Activated naive CD8-positive, alpha-beta T cell treated with anti-CD3 and anti-CD28 coated beads, Interleukin-2, amount 10 ng/mL, durations not matched to agents 7 days and 5 days (primary cell): Measurements from ENCODE around the gene CCDC127. TPM values are rescaled to one million over a fixed set of nuclear protein-coding genes. Genes with fewer than 3 reads are reported as not detected.

Experiments
- ATAC-seq: fragments of 150-1000 bp; cut with Tn5 transposase; one replicate; pipeline ENCODE4 v1.10.0; 2021; ENCODE audit warnings: low read depth, moderate library complexity
- POLR2A ChIA-PET: fragments of 350-600 bp; sonication (Branson Sonifier 250); formaldehyde crosslinking; loops from one replicate; lab custom pipeline; 2021; ENCODE audit warnings: antibody characterized with exemption; lab: Charles Lee
- DNase-seq: peaks from one replicate; pipeline ENCODE4 v3.0.0; 2021
- H3K27ac Mint-ChIP-seq: one replicate; pipeline ENCODE4 v1.8.0; 2022; ENCODE audit warnings: mild to moderate bottlenecking, mixed read lengths
- H3K27me3 Mint-ChIP-seq: one replicate; pipeline ENCODE4 v1.8.0; 2022; ENCODE audit warnings: mild to moderate bottlenecking, moderate library complexity, mixed read lengths
- H3K36me3 Mint-ChIP-seq: one replicate; pipeline ENCODE4 v1.8.0; 2021; ENCODE audit warnings: mild to moderate bottlenecking, mixed read lengths
- H3K4me1 Mint-ChIP-seq: one replicate; pipeline ENCODE4 v1.8.0; 2021; ENCODE audit warnings: mixed read lengths
- H3K4me3 Mint-ChIP-seq: one replicate; pipeline ENCODE4 v1.8.0; 2022; ENCODE audit warnings: mild to moderate bottlenecking, moderate library complexity, mixed read lengths
- H3K9me3 Mint-ChIP-seq: one replicate; pipeline ENCODE4 v1.8.0; 2021; ENCODE audit warnings: mixed read lengths
- total RNA-seq, 2 experiments: library from RNA; stranded (reverse); gene quantifications; one replicate each; pipeline ENCODE4 v1.2.3, GENCODE V29; 2021

Gene CCDC127
- total RNA-seq, 2 experiments from 2014 or later, result 6.2 to 7.8 TPM

DNA sequence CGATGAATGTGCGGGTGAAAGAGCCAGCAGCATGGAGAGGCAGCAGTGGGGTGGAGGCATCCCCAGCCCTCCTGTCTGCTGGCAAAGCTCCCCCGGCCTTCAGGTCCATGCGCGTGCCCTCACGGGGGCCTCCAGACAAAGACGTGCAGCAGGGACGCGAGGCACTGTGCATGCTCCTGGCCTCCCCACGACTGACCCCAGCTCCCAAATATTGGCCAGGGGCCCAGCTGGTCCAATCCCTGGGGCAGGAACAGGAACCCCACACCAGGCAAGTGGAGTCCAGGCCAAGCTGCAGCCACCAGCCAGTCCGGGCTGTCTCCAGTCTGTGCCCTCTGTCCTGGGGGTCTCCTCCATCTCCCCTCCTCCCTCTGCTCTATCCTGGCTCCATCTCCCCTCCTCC is 60.2 kb downstream of the CCDC127 start:
- POLR2A ChIA-PET, result no interaction called here
- ATAC-seq (no peak), DNase-seq (no peak)

DNA sequence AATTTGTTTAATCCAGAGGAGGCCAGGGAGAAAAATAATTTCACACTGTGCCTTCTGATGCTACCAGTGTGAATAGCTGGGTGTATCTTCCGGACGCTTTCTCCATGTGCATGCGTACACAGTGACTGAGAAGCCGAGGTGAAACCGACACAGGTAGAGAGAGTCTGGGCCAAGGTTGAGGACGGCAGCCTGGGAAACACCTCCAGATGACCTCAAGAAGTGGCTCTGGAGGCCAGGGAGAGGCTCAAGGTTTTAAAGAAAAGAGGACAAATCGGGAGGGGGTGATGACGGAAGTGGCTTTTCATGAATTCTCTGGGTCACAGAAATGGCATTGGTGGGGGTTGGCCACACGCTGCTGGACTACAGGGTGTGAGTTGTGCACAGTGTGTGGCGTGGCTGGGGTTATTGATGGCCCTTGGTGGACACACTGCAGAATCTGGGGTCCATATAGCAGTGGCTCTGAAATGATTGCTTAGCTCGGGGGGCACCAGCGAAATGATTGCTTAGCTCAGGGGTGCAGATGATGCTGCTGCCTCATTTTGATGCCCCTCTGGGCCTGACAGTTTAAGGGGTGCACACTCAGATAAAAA is 60.7 kb downstream of the CCDC127 start:
- ATAC-seq, result no peak
- no peak overlapping the region for H3K27ac Mint-ChIP-seq

More for the DNA sequence above, 60.2 kb downstream of the CCDC127 start:
- H3K4me3 Mint-ChIP-seq, result no peak overlapping the region
- no peaks in the 10 kb centered on the region for H3K9me3 Mint-ChIP-seq
- no peak overlapping the region for H3K27ac Mint-ChIP-seq
- H3K4me1 Mint-ChIP-seq, result no peaks in the 10 kb centered on the region
- peaks cover 10% of the 10 kb centered on the region for H3K27me3 Mint-ChIP-seq
- no peaks in the 10 kb centered on the region for H3K36me3 Mint-ChIP-seq

DNA sequence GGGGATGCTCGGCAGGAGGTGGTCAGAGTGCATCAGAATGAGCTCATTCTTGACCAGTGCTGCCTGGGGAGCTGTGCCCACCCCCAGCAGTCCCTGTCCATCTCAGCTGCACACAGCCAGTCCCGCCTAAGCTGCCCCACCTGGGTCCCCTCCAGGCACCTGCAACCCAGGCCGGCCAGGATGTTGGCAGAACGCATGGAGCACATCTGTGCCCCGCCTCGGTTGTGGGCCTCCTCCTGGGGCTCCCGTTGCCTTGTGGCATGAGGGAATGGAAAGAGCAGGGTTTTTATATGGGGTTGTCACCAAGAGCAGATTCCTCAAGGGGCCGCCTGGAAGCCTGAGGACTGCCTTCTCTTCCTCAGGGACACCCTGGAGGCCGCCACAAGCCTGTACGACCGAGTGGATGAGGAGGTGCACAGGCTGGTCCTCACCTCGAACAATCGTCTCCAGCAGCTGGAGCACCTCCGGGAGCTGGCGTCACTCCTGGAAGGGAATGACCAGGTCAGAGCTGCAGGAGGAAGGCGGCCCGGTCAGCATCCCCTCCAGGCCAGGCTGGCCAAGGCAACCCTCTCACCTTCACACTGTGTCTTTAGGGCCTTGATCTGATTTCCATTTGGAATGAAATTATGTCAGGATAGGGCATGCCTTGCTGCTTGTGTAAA is 61.4 kb downstream of the CCDC127 start:
- H3K9me3 Mint-ChIP-seq, result no peaks in the 10 kb centered on the region
- H3K36me3 Mint-ChIP-seq, result no peaks in the 10 kb centered on the region
- no peak overlapping the region for H3K4me3 Mint-ChIP-seq
- no peak for ATAC-seq
- POLR2A ChIA-PET, result no interaction called here
- peaks cover 12% of the 10 kb centered on the region for H3K27me3 Mint-ChIP-seq
- no peak overlapping the region for H3K27ac Mint-ChIP-seq
- H3K4me1 Mint-ChIP-seq, result no peaks in the 10 kb centered on the region
- no peak for DNase-seq

More for the DNA sequence above, 60.7 kb downstream of the CCDC127 start:
- H3K4me1 Mint-ChIP-seq, result no peaks in the 10 kb centered on the region
- POLR2A ChIA-PET, result no interaction called here
- DNase-seq, result no peak
- no peaks in the 10 kb centered on the region for H3K36me3 Mint-ChIP-seq
- H3K4me3 Mint-ChIP-seq, result no peak overlapping the region
- no peaks in the 10 kb centered on the region for H3K9me3 Mint-ChIP-seq
- H3K27me3 Mint-ChIP-seq, result peaks cover 10% of the 10 kb centered on the region

DNA sequence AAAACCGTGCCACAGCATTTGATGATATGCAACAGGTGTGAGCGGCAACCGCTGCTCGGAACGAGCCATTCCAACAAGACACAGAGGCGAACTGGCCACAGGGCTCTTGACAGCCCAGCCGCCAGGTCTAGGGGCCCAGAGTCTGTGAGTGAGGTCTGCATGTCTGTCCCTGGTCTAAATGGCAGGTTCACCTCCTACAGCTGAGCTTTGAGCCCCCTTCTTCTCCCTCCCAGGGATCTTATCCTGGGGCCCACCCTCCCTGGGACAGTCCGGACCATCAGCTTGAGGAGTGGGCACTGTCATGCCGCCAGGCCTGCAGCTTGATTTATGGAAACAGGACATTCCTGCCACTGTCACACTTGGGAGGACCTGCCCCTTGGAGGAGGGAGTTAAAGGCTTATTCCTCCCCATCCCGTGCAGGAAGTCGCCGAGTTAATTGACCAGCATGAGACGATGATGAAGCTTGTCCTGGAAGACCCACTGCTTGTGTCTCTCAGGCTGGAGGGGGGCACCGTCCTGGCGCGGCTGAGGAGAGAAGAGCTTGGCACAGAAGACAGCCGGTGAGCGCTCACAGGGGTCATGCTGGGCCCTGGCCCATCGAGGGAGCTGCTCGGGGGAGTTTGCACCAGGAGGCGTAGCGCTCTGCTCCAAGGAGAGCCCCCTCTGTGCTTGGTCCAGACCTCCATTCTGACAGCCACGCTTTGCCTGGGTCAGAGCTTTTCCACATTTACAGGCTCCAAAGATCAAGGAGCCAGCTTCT is 62.1 kb downstream of the CCDC127 start:
- Mint-ChIP-seq H3K4me1 (no peaks in the 10 kb centered on the region), H3K9me3 (no peaks in the 10 kb centered on the region), H3K27ac (no peak overlapping the region), H3K4me3 (no peak overlapping the region), H3K27me3 (peaks cover 11% of the 10 kb centered on the region), H3K36me3 (no peaks in the 10 kb centered on the region)
- POLR2A ChIA-PET, result no interaction called here
- ATAC-seq, result no peak
- DNase-seq, result no peak

DNA sequence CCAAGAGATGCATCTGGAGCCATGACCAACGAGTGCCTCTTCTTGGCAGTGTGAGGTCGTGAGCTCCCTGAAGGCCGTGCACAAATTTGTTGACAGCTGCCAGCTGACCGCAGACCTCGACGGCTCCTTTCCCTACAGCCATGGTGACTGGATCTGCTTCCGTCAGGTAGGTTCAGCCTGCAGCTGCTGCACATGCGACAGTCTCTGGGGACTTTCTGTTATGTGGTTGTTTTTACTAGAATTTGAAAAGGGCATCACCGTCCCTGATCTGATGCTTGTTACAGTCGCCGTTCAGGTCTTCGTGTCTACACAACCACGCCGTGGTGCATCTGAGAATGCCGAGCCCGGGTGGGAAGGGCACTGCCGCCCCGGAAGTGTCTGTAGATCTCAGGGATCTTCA is 63.1 kb downstream of the CCDC127 start:
- H3K4me3 Mint-ChIP-seq, result no peak overlapping the region
- no peaks in the 10 kb centered on the region for H3K36me3 Mint-ChIP-seq
- H3K27me3 Mint-ChIP-seq, result peaks cover 8% of the 10 kb centered on the region
- H3K27ac Mint-ChIP-seq, result no peak overlapping the region
- DNase-seq (no peak), ATAC-seq (no peak)
- H3K4me1 Mint-ChIP-seq, result no peaks in the 10 kb centered on the region
- no peaks in the 10 kb centered on the region for H3K9me3 Mint-ChIP-seq
- POLR2A ChIA-PET, result interaction anchor here (0.6 kb wide), 1 partner anchor 188 kb away, joined by 3 read pairs; no protein-coding TSS in a partner anchor

DNA sequence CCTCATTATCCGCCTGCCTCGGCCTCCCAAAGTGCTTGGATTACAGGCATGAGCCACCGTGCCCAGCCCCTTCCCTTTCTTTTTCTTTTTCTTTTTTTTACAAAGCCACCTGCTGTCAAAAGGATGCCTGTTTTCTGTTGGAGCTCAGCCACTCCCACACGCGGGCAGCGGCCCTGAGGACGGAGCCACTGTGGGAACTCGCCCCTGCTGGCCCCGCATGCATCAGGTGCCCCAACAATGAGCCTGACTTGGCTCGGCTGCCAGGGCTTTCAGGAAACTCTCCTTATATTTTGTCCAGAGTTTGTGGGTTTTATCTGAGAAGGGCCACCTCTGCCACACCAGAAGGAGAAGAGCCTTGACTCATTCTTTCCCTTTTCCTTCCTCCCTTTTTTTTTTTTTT is 63.7 kb downstream of the CCDC127 start:
- ATAC-seq, result no peak
- Mint-ChIP-seq H3K27me3 (peaks cover 8% of the 10 kb centered on the region), H3K27ac (no peak overlapping the region), H3K4me1 (no peaks in the 10 kb centered on the region), H3K4me3 (no peak overlapping the region), H3K36me3 (no peaks in the 10 kb centered on the region), H3K9me3 (no peaks in the 10 kb centered on the region)
- DNase-seq, result no peak
- POLR2A ChIA-PET, result interaction anchor here (0.6 kb wide), 1 partner anchor 189 kb away, joined by 3 read pairs; no protein-coding TSS in a partner anchor

DNA sequence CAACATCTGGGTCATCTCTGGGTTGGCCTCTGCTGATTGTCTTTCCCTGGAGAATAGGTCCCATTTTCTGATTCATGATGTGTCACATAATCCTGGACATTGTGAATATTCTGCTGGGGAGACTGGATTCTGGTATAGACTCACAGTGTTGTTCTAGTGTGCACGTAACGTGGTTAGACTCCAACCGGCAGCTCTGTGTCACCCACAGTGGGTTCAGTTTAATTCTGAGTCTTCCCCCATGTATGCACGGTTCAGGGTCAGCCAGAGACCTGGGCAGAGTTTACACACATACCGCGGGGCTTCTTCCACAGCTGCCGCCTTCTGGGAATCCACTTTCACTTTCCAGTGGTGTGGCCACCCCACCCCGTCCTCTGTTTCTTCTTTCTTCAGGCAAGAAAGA is 64.7 kb downstream of the CCDC127 start:
- H3K27me3 Mint-ChIP-seq, result peaks cover 10% of the 10 kb centered on the region
- POLR2A ChIA-PET, result no interaction called here
- ATAC-seq (no peak), DNase-seq (no peak)
- no peaks in the 10 kb centered on the region for H3K4me1 Mint-ChIP-seq
- H3K36me3 Mint-ChIP-seq, result no peaks in the 10 kb centered on the region
- peaks cover 1% of the 10 kb centered on the region for H3K9me3 Mint-ChIP-seq
- no peak overlapping the region for H3K27ac Mint-ChIP-seq
- H3K4me3 Mint-ChIP-seq, result no peak overlapping the region

DNA sequence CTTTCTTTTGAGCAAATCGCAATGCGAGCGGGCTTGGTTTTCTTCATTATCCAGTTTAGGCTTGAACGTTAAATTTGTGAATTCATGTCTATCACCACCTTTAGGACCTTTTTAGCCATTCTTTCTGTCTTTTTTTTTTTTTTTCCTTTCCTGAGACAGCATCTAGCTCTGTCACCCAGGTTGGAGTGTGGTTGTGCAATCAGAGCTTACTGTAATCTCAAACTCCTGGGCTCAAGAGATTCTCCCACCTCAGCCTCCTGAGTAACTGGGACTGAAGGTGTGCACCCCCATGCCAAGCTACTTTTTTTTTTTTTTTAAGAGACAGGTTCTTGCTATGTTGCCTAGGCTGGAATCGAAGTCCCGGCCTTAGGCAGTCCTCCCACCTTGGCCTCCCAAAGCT is 65.9 kb downstream of the CCDC127 start:
- no peak for ATAC-seq

DNA sequence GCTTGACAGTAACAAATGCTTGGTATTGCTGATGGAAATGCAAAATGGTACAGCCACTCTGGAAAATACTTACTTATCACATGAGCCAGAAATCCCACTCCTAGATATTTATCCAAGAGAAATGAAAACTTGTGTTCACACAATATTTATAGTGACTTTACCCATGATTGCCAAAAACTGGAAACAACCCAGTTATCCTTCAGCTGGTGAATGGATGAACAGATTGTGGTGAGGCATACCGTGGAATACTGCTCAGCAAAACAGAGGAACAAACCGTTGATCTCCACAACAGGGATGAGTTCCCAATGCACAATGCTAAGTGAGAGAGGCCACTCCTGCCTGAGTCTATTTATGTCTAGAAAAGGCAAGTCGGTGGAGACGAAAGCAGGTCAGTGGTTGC is 67.2 kb downstream of the CCDC127 start:
- Mint-ChIP-seq H3K9me3 (peaks cover 11% of the 10 kb centered on the region), H3K4me1 (no peaks in the 10 kb centered on the region), H3K27me3 (peaks cover 8% of the 10 kb centered on the region), H3K4me3 (no peak overlapping the region), H3K27ac (no peak overlapping the region), H3K36me3 (no peaks in the 10 kb centered on the region)
- no peak for ATAC-seq
- POLR2A ChIA-PET, result no interaction called here
- no peak for DNase-seq

More for the DNA sequence above, 65.9 kb downstream of the CCDC127 start:
- DNase-seq, result no peak
- POLR2A ChIA-PET, result no interaction called here
- peaks cover 10% of the 10 kb centered on the region for H3K27me3 Mint-ChIP-seq
- H3K4me3 Mint-ChIP-seq, result no peak overlapping the region
- peaks cover 11% of the 10 kb centered on the region for H3K9me3 Mint-ChIP-seq
- no peaks in the 10 kb centered on the region for H3K36me3 Mint-ChIP-seq
- H3K4me1 Mint-ChIP-seq, result no peaks in the 10 kb centered on the region
- H3K27ac Mint-ChIP-seq, result no peak overlapping the region

DNA sequence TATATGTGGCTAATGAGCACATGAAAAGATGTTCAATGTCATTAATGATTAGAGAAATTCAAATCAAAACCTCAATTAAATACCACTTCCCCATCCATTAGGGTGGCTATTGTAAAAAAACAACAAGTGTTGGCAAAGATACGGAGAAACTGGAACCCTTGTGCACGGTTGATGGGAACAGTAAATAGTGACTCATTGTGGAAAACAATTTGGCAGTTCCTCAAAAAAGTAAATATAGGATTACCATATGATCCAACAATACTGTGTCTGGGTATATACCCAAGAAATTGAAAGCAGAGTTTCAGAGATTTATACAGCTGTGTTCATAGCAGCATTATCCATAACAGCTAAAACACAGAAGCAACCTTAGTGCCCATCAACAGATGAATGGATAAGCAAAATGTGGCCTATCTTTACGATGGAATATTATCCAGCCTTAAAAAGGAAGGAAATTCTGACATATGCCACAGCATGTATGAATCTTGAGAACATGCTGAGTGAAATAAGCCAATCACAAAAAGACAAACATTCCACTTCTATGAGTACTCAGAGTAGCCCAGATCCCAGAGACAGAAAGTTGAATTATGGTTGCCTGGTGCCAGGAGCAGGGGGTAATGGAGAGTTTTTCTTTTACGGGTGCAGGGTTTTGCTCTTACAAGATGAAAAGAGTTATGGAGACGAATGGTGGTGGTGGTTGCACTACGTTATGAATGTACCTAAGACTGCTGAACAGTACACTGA is 68.0 kb downstream of the CCDC127 start:
- POLR2A ChIA-PET, result no interaction called here
- Mint-ChIP-seq H3K4me3 (no peak overlapping the region), H3K36me3 (no peaks in the 10 kb centered on the region), H3K4me1 (no peaks in the 10 kb centered on the region), H3K9me3 (peaks cover 11% of the 10 kb centered on the region), H3K27me3 (peaks cover 6% of the 10 kb centered on the region), H3K27ac (no peak overlapping the region)
- no peak for ATAC-seq
- DNase-seq, result no peak

DNA sequence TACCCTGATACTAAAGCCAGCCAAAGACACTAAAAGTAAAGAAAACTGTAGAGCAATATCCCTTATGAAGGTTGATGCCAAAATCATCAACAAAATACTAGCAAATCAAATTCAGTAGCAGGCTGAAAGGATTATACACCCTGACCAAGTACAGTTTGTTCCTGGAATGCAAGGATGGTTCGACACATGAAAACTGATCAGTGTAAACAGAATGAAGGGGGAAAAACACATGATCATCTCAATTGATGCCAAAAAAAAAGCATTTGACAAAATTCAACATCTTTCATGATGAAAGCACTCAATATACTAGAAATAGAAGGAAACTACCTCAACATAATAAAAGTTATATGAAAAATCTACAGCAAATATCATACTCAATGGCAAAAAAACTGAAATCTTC is 70.2 kb downstream of the CCDC127 start:
- no peak overlapping the region for H3K4me3 Mint-ChIP-seq
- no peaks in the 10 kb centered on the region for H3K36me3 Mint-ChIP-seq
- POLR2A ChIA-PET, result no interaction called here
- H3K4me1 Mint-ChIP-seq, result no peaks in the 10 kb centered on the region
- no peak for ATAC-seq
- peaks cover 4% of the 10 kb centered on the region for H3K27me3 Mint-ChIP-seq
- H3K27ac Mint-ChIP-seq, result no peak overlapping the region
- DNase-seq, result no peak
- H3K9me3 Mint-ChIP-seq, result peaks cover 11% of the 10 kb centered on the region
